Nephron (organoid): Measurements from ENCODE around the gene NAALADL1.
A peak's percentile ranks its signal among the peaks of the same experiment; 100 is the strongest.

Source experiments
- H3K27ac Mint-ChIP-seq, 3 experiments: 2 replicates each; pipeline ENCODE4 v1.8.0; 2020; ENCODE audit warnings: mixed read lengths in 3 of 3, mild to moderate bottlenecking in 2 of 3, moderate library complexity in 1 of 3
- H3K27me3 Mint-ChIP-seq: 2 replicates; pipeline ENCODE4 v1.8.0; 2021; ENCODE audit warnings: low read depth, mild to moderate bottlenecking, moderate library complexity, mixed read lengths
- H3K36me3 Mint-ChIP-seq: 2 replicates; pipeline ENCODE4 v1.8.0; 2020; ENCODE audit warnings: low read depth, mixed read lengths
- H3K4me1 Mint-ChIP-seq: 2 replicates; pipeline ENCODE4 v1.8.0; 2020; ENCODE audit warnings: mixed read lengths
- H3K4me3 Mint-ChIP-seq, 3 experiments: 2 replicates each; pipeline ENCODE4 v1.8.0; 2020; ENCODE audit warnings: mild to moderate bottlenecking in 3 of 3, mixed read lengths in 3 of 3, moderate library complexity in 2 of 3
- H3K9me3 Mint-ChIP-seq: 2 replicates; pipeline ENCODE4 v1.8.0; 2020; ENCODE audit warnings: mixed read lengths
- TF ChIP-seq, protein P1 (sequence below), 3 experiments: fragments of 200-600 bp; sonication (generic); IDR thresholded peaks; one replicate each; pipeline ENCODE4 v1.5.0; 2021; ENCODE audit warnings: antibody characterized with exemption in 3 of 3; ENCODE audit not compliant: unreplicated experiment in 3 of 3

The NAALADL1 gene

DNA sequence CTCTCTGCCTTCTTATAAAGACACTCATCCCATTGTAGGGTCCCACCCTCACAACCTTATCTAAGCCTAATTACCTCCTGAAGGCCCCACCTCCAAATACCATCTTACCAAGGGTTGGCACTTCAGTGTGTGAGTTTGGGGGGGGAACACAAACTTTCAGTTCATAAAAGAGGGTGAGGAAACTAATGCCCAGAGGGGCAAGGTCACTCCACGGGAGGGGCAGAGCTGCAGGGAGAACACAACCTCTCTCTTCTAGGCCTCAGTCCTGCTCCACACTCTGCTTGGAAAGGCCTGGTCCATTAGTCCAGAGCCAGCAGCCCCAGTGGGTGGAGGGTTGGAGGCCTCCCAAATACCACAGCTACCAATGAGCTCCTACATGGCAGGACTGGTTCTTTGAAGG is 58.9 kb downstream of the NAALADL1 start:
- Mint-ChIP-seq H3K4me3 (no peak overlapping the region), H3K27me3 (peaks cover 4% of the 10 kb centered on the region), H3K4me1 (peaks cover 18% of the 10 kb centered on the region), H3K27ac (no peak overlapping the region), H3K9me3 (no peaks in the 10 kb centered on the region), H3K36me3 (no peaks in the 10 kb centered on the region)
- TF ChIP-seq, protein P1, sequence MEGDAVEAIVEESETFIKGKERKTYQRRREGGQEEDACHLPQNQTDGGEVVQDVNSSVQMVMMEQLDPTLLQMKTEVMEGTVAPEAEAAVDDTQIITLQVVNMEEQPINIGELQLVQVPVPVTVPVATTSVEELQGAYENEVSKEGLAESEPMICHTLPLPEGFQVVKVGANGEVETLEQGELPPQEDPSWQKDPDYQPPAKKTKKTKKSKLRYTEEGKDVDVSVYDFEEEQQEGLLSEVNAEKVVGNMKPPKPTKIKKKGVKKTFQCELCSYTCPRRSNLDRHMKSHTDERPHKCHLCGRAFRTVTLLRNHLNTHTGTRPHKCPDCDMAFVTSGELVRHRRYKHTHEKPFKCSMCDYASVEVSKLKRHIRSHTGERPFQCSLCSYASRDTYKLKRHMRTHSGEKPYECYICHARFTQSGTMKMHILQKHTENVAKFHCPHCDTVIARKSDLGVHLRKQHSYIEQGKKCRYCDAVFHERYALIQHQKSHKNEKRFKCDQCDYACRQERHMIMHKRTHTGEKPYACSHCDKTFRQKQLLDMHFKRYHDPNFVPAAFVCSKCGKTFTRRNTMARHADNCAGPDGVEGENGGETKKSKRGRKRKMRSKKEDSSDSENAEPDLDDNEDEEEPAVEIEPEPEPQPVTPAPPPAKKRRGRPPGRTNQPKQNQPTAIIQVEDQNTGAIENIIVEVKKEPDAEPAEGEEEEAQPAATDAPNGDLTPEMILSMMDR (IDR thresholded peaks at IDR 0.05; ENCODE audit: unreplicated experiment in 3 of 3) = no peak

DNA sequence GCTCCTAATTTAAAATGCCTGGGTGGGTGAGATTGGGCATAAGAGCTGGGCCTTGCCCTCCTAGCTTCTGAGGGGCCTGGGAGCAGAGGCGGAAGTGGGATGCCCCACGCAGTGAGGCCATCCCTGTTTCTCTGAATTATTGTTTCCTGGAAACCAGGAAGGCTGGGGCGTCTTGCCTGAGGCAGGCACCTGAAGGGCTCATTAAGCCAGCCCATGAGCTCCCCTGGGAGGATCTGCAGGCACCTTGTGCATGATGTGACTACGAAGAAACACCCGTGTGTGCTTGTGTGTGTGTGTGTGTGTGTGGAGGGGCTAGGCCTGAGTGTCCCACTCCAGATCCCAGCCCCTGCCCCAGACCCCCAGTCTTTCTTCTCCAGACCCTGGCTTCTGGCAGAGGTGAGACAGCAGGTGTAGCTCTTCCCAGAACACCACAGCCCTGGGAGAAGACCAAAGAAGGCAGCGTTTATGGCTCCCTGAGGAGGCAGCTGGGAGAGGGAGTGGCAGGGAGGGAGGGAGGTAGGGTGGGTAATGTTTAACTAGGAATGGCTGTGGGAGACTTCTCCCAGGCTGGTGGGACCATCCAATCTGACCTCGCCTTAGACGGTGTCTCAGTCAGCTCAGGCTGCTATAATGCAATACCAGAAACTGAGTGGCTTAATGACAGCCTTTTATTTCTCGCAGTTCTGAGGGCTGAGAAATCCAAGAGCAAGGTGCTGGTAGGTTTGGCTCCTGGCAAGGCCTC is 59.5 kb downstream of the NAALADL1 start:
- H3K9me3 Mint-ChIP-seq = no peaks in the 10 kb centered on the region
- peaks cover 18% of the 10 kb centered on the region for H3K4me1 Mint-ChIP-seq
- H3K36me3 Mint-ChIP-seq = no peaks in the 10 kb centered on the region
- TF ChIP-seq, protein P1 (IDR thresholded peaks at IDR 0.05; ENCODE audit: unreplicated experiment in 3 of 3) = no peak
- H3K4me3 Mint-ChIP-seq = no peak overlapping the region
- peak overlapping the region; percentile 20 to 89 (median 55) for H3K27ac Mint-ChIP-seq
- H3K27me3 Mint-ChIP-seq = peaks cover 3% of the 10 kb centered on the region

DNA sequence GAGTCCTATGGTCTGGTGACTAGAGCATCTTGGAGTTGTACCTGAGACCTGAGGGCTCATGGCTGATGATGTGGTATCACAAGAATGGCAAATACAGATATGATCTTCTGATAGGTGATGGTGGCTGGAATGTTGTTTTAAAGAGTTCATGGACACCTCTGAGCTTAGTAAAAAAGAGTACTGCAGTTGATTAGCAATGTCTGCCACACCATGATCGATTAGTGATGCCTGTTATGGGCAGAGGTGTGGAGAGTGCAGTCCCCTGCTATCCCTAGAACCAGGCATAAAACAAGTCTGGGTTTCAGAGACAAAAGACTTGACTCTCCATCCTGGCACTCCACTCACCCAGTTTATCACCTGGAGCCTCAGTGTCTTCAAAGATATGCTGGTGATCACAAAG is 60.2 kb downstream of the NAALADL1 start:
- H3K4me1 Mint-ChIP-seq = peaks cover 18% of the 10 kb centered on the region
- no peak overlapping the region for H3K4me3 Mint-ChIP-seq
- H3K27ac Mint-ChIP-seq = peak overlapping the region in 2 of 3 experiments; percentile 20 to 89
- H3K9me3 Mint-ChIP-seq = no peaks in the 10 kb centered on the region
- H3K27me3 Mint-ChIP-seq = peaks cover under 1% of the 10 kb centered on the region
- H3K36me3 Mint-ChIP-seq = no peaks in the 10 kb centered on the region
- TF ChIP-seq, protein P1 (IDR thresholded peaks at IDR 0.05; ENCODE audit: unreplicated experiment in 3 of 3) = no peak

DNA sequence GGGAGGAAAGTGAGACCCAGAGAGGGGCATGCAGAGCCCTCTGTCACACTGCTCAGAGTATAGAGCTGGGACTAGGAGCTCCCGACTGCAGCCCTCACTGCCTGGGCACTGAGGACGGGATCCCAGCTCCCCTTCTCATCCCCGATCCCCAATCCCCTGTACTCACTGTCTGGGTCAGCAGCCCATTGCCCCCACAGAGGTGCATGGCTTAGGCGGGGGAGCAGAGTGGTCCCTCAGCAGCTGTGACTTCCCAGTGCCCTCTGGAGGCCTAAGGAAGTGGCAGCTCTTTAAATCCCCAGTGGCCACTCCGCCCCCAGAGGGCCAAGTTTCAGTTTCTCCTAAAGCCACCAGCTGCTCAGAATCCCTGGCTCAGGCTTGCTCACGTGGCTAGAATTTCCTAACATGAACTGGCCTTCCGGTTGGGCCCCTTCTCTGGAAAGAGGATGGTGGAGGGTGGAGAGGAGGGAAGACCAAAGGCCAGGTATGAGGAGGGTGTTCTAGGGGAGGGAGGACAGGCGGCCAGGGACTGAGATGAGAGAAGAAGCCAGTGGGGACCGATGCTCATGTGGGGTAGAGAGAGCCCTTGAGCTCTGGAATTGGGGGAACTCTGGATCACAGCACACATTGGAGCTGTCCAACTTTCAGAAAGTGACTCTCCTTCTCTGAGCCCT is 61.5 kb downstream of the NAALADL1 start, which contains the start of gene BATF2:
Gene BATF2 (minus strand): TSS at position 262 of the 671 bp plus-strand sequence. CDS start 57 bp downstream, at position 205.
- TF ChIP-seq, protein P1 (IDR thresholded peaks at IDR 0.05; ENCODE audit: unreplicated experiment in 3 of 3) = peak; percentile 26 to 53 (median 43)
- Mint-ChIP-seq H3K27ac (peak within 1 kb of the TSS in 2 of 3 experiments; percentile 75 to 88), H3K9me3 (no peaks in the 10 kb centered on the region), H3K27me3 (no peaks in the 10 kb centered on the region), H3K4me1 (peaks cover 18% of the 10 kb centered on the region), H3K4me3 (peak within 1 kb of the TSS in 2 of 3 experiments; percentile 31 to 39), H3K36me3 (no peaks in the 10 kb centered on the region)

DNA sequence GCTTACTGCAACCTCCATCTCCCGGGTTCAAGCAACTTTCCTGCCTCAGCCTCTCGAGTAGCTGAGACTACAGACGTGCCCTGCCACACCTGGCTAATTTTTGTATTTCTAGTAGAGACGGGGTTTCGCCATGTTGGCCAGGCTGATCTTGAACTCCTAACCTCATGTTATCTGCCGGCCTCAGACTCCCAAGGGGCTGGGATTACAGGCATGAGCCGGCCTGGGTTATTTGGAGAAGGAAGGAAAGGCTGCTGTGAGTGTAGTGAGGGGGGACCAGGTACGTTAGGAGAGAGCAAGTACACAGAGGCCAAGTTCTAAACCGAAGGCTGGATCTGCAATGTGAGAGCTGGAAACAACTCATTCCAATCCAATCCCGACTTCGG is 62.0 kb downstream of the NAALADL1 start:
- H3K27ac Mint-ChIP-seq = peak overlapping the region in 2 of 3 experiments; percentile 75 to 88
- no peaks in the 10 kb centered on the region for H3K27me3 Mint-ChIP-seq
- H3K36me3 Mint-ChIP-seq = no peaks in the 10 kb centered on the region
- H3K9me3 Mint-ChIP-seq = no peaks in the 10 kb centered on the region
- peak overlapping the region in 2 of 3 experiments; percentile 31 to 39 for H3K4me3 Mint-ChIP-seq
- H3K4me1 Mint-ChIP-seq = peaks cover 23% of the 10 kb centered on the region
- TF ChIP-seq, protein P1 (IDR thresholded peaks at IDR 0.05; ENCODE audit: unreplicated experiment in 3 of 3) = no peak
